ENCODE results near the gene ZZZ3. TPM values are rescaled to one million over a fixed set of nuclear protein-coding genes. Genes with fewer than 3 reads are reported as not detected.

The ZZZ3 gene
- total RNA-seq, 3 donors from 2014 or later (not counting 1 experiment from before 2014, with no cell fraction given): 31.9 to 43.6 (median 38.9) TPM

DNA sequence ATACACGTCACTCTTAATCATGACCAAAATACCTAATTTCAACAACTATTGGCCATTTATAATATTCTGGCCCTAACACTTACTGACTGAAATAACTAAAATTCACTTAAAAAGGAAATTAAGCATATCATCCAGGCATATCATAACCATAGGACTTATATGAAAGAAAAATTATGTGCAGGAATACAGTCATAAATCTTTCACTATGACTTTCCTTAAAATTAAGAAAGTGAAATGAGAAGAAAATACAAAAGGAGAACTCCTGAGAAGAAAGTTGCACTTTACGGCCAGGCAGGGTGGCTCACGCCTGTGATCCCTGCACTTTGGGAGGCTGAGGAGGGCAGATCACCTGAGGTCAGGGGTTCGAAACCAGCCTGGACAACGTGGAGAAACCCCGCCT is 9.4 kb downstream of the ZZZ3 start:
- 87% methylated on average over 6 of the region's 6 CpGs for WGBS (ENCODE audit: insufficient coverage)
- peaks cover 22% of the 10 kb centered on the region in 2 donors for H3K4me1 Mint-ChIP-seq
- H3K27me3 Mint-ChIP-seq (ENCODE audit: low read depth in 2 of 2): no peaks in the 10 kb centered on the region

GRCh38 chr1:77672374-77672773 is 10.1 kb downstream of the ZZZ3 start:
- Mint-ChIP-seq H3K27me3 (ENCODE audit: low read depth in 2 of 2) (no peaks in the 10 kb centered on the region), H3K27ac (no peak overlapping the region), H3K36me3 (no peaks in the 10 kb centered on the region), H3K9me3 (no peaks in the 10 kb centered on the region), H3K4me3 (no peak overlapping the region), H3K4me1 (peaks cover 25 to 26% of the 10 kb centered on the region in 2 donors)
- Histone ChIP-seq H3K4me1 (ENCODE audit: control insufficient read depth, insufficient read depth, low read length) (no peaks in the 10 kb centered on the region), H3K27me3 (ENCODE audit: control insufficient read depth, insufficient read depth, low read length) (no peaks in the 10 kb centered on the region), H3K4me3 (ENCODE audit: low read length) (no peak overlapping the region), H3K36me3 (ENCODE audit: control insufficient read depth, insufficient read depth, low read length) (no peaks in the 10 kb centered on the region), H3K9me3 (ENCODE audit: control insufficient read depth, insufficient read depth, low read length) (no peaks in the 10 kb centered on the region), H3K27ac (ENCODE audit: low read length) (no peak overlapping the region)
- ATAC-seq (no peak), DNase-seq (no peak)
- intact Hi-C loops (cut with micrococcal nuclease): no loop called here
- 64% methylated on average over 1 of the region's 2 CpGs for WGBS (ENCODE audit: insufficient coverage)
- no peak for TF ChIP-seq CTCF (IDR thresholded peaks at IDR 0.05)

More for the DNA sequence above, 9.4 kb downstream of the ZZZ3 start:
- Histone ChIP-seq H3K9me3 (ENCODE audit: control insufficient read depth, insufficient read depth, low read length) (no peaks in the 10 kb centered on the region), H3K36me3 (ENCODE audit: control insufficient read depth, insufficient read depth, low read length) (no peaks in the 10 kb centered on the region), H3K27me3 (ENCODE audit: control insufficient read depth, insufficient read depth, low read length) (no peaks in the 10 kb centered on the region), H3K27ac (ENCODE audit: low read length) (no peak overlapping the region), H3K4me3 (ENCODE audit: low read length) (no peak overlapping the region), H3K4me1 (ENCODE audit: control insufficient read depth, insufficient read depth, low read length) (no peaks in the 10 kb centered on the region)
- Mint-ChIP-seq H3K9me3 (no peaks in the 10 kb centered on the region), H3K36me3 (no peaks in the 10 kb centered on the region), H3K4me3 (no peak overlapping the region), H3K27ac (peak overlapping the region in 1 of 2 donors; percentile 11)
- DNase-seq: no peak
- TF ChIP-seq CTCF (IDR thresholded peaks at IDR 0.05): no peak
- intact Hi-C loops (cut with micrococcal nuclease): no loop called here
- ATAC-seq: no peak

DNA sequence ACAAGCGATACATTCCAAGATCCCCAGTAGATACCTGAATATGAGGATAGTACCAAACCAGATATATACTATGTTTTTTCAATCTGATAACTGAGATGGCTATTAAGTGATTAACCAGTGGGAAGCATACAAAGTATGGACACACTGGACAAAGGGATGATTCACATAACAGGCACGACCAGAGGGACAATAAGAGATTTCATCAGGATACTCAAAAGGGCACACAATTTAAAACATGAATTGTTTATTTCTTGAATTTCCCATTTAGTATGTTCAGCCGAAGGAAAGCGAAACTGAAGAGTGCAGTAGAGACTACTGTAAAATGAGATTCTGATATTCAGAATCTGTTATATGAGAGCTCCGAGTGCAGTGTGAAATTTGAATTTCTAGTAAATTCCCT is 10.6 kb downstream of the ZZZ3 start:
- 76% methylated on average over 4 of the region's 5 CpGs for WGBS (ENCODE audit: insufficient coverage)
- TF ChIP-seq CTCF (IDR thresholded peaks at IDR 0.05): no peak
- H3K36me3 ChIP-seq (ENCODE audit: control insufficient read depth, insufficient read depth, low read length): no peaks in the 10 kb centered on the region
- intact Hi-C loops (cut with micrococcal nuclease): no loop called here
- no peaks in the 10 kb centered on the region for H3K27me3 Mint-ChIP-seq (ENCODE audit: low read depth in 2 of 2)
- no peaks in the 10 kb centered on the region for H3K9me3 ChIP-seq (ENCODE audit: control insufficient read depth, insufficient read depth, low read length)
- H3K4me3 Mint-ChIP-seq: no peak overlapping the region
- no peak overlapping the region for H3K27ac ChIP-seq (ENCODE audit: low read length)
- no peak for DNase-seq
- ATAC-seq: no peak
- H3K4me1 Mint-ChIP-seq: peaks cover 28% of the 10 kb centered on the region in 2 donors
- no peak overlapping the region for H3K4me3 ChIP-seq (ENCODE audit: low read length)
- no peaks in the 10 kb centered on the region for H3K36me3 Mint-ChIP-seq
- H3K4me1 ChIP-seq (ENCODE audit: control insufficient read depth, insufficient read depth, low read length): no peaks in the 10 kb centered on the region
- peak overlapping the region in 1 of 2 donors; percentile 14 for H3K27ac Mint-ChIP-seq
- no peaks in the 10 kb centered on the region for H3K27me3 ChIP-seq (ENCODE audit: control insufficient read depth, insufficient read depth, low read length)
- no peaks in the 10 kb centered on the region for H3K9me3 Mint-ChIP-seq

GRCh38 chr1:77670330-77670729 is 12.1 kb downstream of the ZZZ3 start:
- Mint-ChIP-seq H3K4me3 (no peak overlapping the region), H3K4me1 (peaks cover 31 to 34% of the 10 kb centered on the region in 2 donors), H3K36me3 (no peaks in the 10 kb centered on the region), H3K27ac (no peak overlapping the region), H3K27me3 (ENCODE audit: low read depth in 2 of 2) (no peaks in the 10 kb centered on the region), H3K9me3 (no peaks in the 10 kb centered on the region)
- DNase-seq (no peak), ATAC-seq (no peak)
- intact Hi-C loops (cut with micrococcal nuclease): no loop called here
- Histone ChIP-seq H3K4me3 (ENCODE audit: low read length) (no peak overlapping the region), H3K27me3 (ENCODE audit: control insufficient read depth, insufficient read depth, low read length) (no peaks in the 10 kb centered on the region), H3K4me1 (ENCODE audit: control insufficient read depth, insufficient read depth, low read length) (no peaks in the 10 kb centered on the region), H3K9me3 (ENCODE audit: control insufficient read depth, insufficient read depth, low read length) (no peaks in the 10 kb centered on the region), H3K36me3 (ENCODE audit: control insufficient read depth, insufficient read depth, low read length) (no peaks in the 10 kb centered on the region), H3K27ac (ENCODE audit: low read length) (no peak overlapping the region)
- WGBS (ENCODE audit: insufficient coverage): 95% methylated on average over 7 of the region's 7 CpGs
- TF ChIP-seq CTCF (IDR thresholded peaks at IDR 0.05): no peak
